ENCODE results near the gene IL2RA. TPM values are rescaled to one million over a fixed set of nuclear protein-coding genes. Genes with fewer than 3 reads are reported as not detected.

The IL2RA gene
- polyA plus RNA-seq, 3 donors, result 0.06 TPM; not detected in 2

GRCh38 chr10:6046773-6047611 is 15.2 kb downstream of the IL2RA start:
- Histone ChIP-seq H2AFZ (ENCODE audit: insufficient read depth, low read depth, low read length, poor library complexity, severe bottlenecking) (no peak overlapping the region), H3K4me1 (ENCODE audit: control insufficient read depth in 1 of 2, insufficient read depth in 2 of 2, low read length in 2 of 2) (peaks cover 20 to 22% of the 10 kb centered on the region in 2 donors), H3K9ac (ENCODE audit: insufficient read depth, low read length, poor library complexity, severe bottlenecking) (no peak overlapping the region), H3K27ac (ENCODE audit: low read depth in 1 of 2, low read length in 2 of 2) (no peak overlapping the region), H4K20me1 (ENCODE audit: insufficient read depth, low read length) (no peaks in the 10 kb centered on the region), H3K36me3 (replicated peaks in 1 of 2; ENCODE audit: control insufficient read depth in 1 of 2, insufficient read depth in 2 of 2, low read length in 2 of 2) (no peaks in the 10 kb centered on the region), H3K27me3 (ENCODE audit: control insufficient read depth in 2 of 2, insufficient read depth in 2 of 2, low read length in 2 of 2) (peaks cover 0 to 1% of the 10 kb centered on the region in 2 donors), H3K9me3 (replicated peaks in 1 of 2; ENCODE audit: control insufficient read depth in 1 of 2, insufficient read depth in 1 of 2, low read length in 2 of 2) (no peaks in the 10 kb centered on the region), H3K4me2 (replicated peaks; ENCODE audit: extremely low read depth, low read length, poor library complexity, severe bottlenecking) (no peak overlapping the region), H3K4me3 (replicated peaks in 1 of 3; ENCODE audit: low read depth in 2 of 3, low read length in 3 of 3) (no peak overlapping the region), H3K79me2 (ENCODE audit: insufficient read depth, low read length) (no peaks in the 10 kb centered on the region)
- Mint-ChIP-seq H3K27me3 (ENCODE audit: low read depth in 3 of 3) (peaks cover 3 to 12% (median 6%) of the 10 kb centered on the region in 3 donors), H3K4me1 (peaks cover 32% of the 10 kb centered on the region), H3K27ac (peak overlapping the region in 1 of 7 donors; percentile 72), H3K36me3 (no peaks in the 10 kb centered on the region), H3K4me3 (no peak overlapping the region), H3K9me3 (peaks cover 0 to 3% (median 0%) of the 10 kb centered on the region in 7 donors)
- intact Hi-C loops (cut with micrococcal nuclease), result no loop called here
- no peak for TF ChIP-seq CTCF (IDR thresholded peaks at IDR 0.05)
- no peak for DNase-seq
- WGBS (ENCODE audit: insufficient coverage), result 84% methylated on average over 4 of the region's 14 CpGs

GRCh38 chr10:6045878-6046772 is 16.0 kb downstream of the IL2RA start:
- peaks cover 0 to 3% (median 0%) of the 10 kb centered on the region in 7 donors for H3K9me3 Mint-ChIP-seq

More at GRCh38 chr10:6045878-6046772, 16.0 kb downstream of the IL2RA start:
- Mint-ChIP-seq H3K4me1 (peaks cover 27% of the 10 kb centered on the region), H3K27ac (no peak overlapping the region), H3K36me3 (no peaks in the 10 kb centered on the region), H3K27me3 (ENCODE audit: low read depth in 3 of 3) (peaks cover 1 to 12% (median 6%) of the 10 kb centered on the region in 3 donors), H3K4me3 (no peak overlapping the region)
- Histone ChIP-seq H4K20me1 (ENCODE audit: insufficient read depth, low read length) (no peaks in the 10 kb centered on the region), H3K4me1 (ENCODE audit: control insufficient read depth in 1 of 2, insufficient read depth in 2 of 2, low read length in 2 of 2) (peaks cover 16 to 18% of the 10 kb centered on the region in 2 donors), H3K79me2 (ENCODE audit: insufficient read depth, low read length) (no peaks in the 10 kb centered on the region), H3K4me3 (replicated peaks in 1 of 3; ENCODE audit: low read depth in 2 of 3, low read length in 3 of 3) (no peak overlapping the region), H3K9me3 (replicated peaks in 1 of 2; ENCODE audit: control insufficient read depth in 1 of 2, insufficient read depth in 1 of 2, low read length in 2 of 2) (no peaks in the 10 kb centered on the region), H3K27me3 (ENCODE audit: control insufficient read depth in 2 of 2, insufficient read depth in 2 of 2, low read length in 2 of 2) (no peaks in the 10 kb centered on the region), H2AFZ (ENCODE audit: insufficient read depth, low read depth, low read length, poor library complexity, severe bottlenecking) (no peak overlapping the region), H3K4me2 (replicated peaks; ENCODE audit: extremely low read depth, low read length, poor library complexity, severe bottlenecking) (no peak overlapping the region), H3K27ac (ENCODE audit: low read depth in 1 of 2, low read length in 2 of 2) (no peak overlapping the region), H3K36me3 (replicated peaks in 1 of 2; ENCODE audit: control insufficient read depth in 1 of 2, insufficient read depth in 2 of 2, low read length in 2 of 2) (no peaks in the 10 kb centered on the region), H3K9ac (ENCODE audit: insufficient read depth, low read length, poor library complexity, severe bottlenecking) (no peak overlapping the region)
- no peak for DNase-seq
- intact Hi-C loops (cut with micrococcal nuclease), result no loop called here
- TF ChIP-seq CTCF (IDR thresholded peaks at IDR 0.05), result no peak
- 79% methylated on average over 7 of the region's 9 CpGs for WGBS (ENCODE audit: insufficient coverage)
